Endothelial cell of umbilical vein (primary cell): Measurements from ENCODE around the gene GNG8. TPM values are rescaled to one million over a fixed set of nuclear protein-coding genes. Genes with fewer than 3 reads are reported as not detected.

Experiments
- BruUV-seq: library from RNA; stranded (reverse); fragments of 400-500 nt; replicated peaks from 2 replicates; lab custom pipeline; 2021; lab: Mats Ljungman, UMichigan
- CTCF ChIA-PET: fragments of 300-600, 350-600 bp; sonication (Branson Sonifier 250); formaldehyde crosslinking; loops from one replicate; lab custom pipeline; 2021; ENCODE audit warnings: antibody characterized with exemption, inconsistent platforms; lab: Charles Lee
- POLR2A ChIA-PET: fragments of 300-600, 350-600 bp; sonication (Branson Sonifier 250); formaldehyde crosslinking; loops from one replicate; lab custom pipeline; 2021; ENCODE audit warnings: antibody characterized with exemption, inconsistent platforms; lab: Charles Lee
- DNase-seq: peaks from one replicate; pipeline ENCODE4 v3.0.0-alpha.2; 2011; ENCODE audit warnings: low read depth, low spot score
- FAIRE-seq: peaks from 2 replicates; lab custom pipeline; 2011; peaks lifted over from hg19 to GRCh38; lab: Jason Lieb, UNC
- H2AFZ ChIP-seq: 2 replicates; pipeline ENCODE4 v1.6.0; 2012; ENCODE audit warnings: low read depth, low read length, control low read depth, inconsistent platforms
- H3K27ac ChIP-seq: 2 replicates; pipeline ENCODE4 v1.5.1; 2011; ENCODE audit warnings: low read depth, mild to moderate bottlenecking, control low read depth, low read length, moderate library complexity; ENCODE audit not compliant: insufficient read depth
- H3K27me3 ChIP-seq, 2 experiments: 2 replicates each; pipeline versions ENCODE4 v1.6.0 to v1.6.1; 2011; ENCODE audit warnings: low read length in 2 of 2, mixed read lengths in 1 of 2; ENCODE audit not compliant: control insufficient read depth in 2 of 2, insufficient read depth in 2 of 2
- H3K36me3 ChIP-seq, 2 experiments: 2 replicates in 1 of 2; 3 replicates in 1 of 2; pipeline ENCODE4 v1.5.1; 2011; ENCODE audit warnings: low read length in 2 of 2, mild to moderate bottlenecking in 1 of 2, moderate library complexity in 1 of 2; ENCODE audit not compliant: control insufficient read depth in 2 of 2, insufficient read depth in 2 of 2; ENCODE audit errors: extremely low read depth in 1 of 2
- H3K4me1 ChIP-seq: 3 replicates; pipeline ENCODE4 v1.5.1; 2011; ENCODE audit warnings: mild to moderate bottlenecking, low read length; ENCODE audit not compliant: control insufficient read depth, insufficient read depth; ENCODE audit errors: extremely low read depth
- H3K4me2 ChIP-seq: 2 replicates; pipeline ENCODE4 v1.6.1; 2011; ENCODE audit warnings: low read length, control low read depth, mixed read lengths; ENCODE audit not compliant: insufficient read depth
- H3K4me3 ChIP-seq, 3 experiments: fragments of 200-600 bp in 1 of 3; sonication (generic), shearing (Covaris generic) in 1 of 3; replicated peaks in 1 of 3; 2 replicates each; pipeline ENCODE4 v1.5.1; 2011 to 2016; ENCODE audit warnings: control low read depth in 3 of 3, low read length in 3 of 3, mild to moderate bottlenecking in 2 of 3, inconsistent platforms in 1 of 3, low read depth in 1 of 3, moderate library complexity in 1 of 3; ENCODE audit not compliant: insufficient read depth in 1 of 3
- H3K79me2 ChIP-seq: 2 replicates; pipeline ENCODE4 v1.6.0; 2012; ENCODE audit warnings: low read length, inconsistent platforms; ENCODE audit not compliant: control insufficient read depth, insufficient read depth
- H3K9ac ChIP-seq: replicated peaks from 2 replicates; pipeline ENCODE3; 2011; ENCODE audit warnings: low read length, control low read depth; ENCODE audit not compliant: insufficient read depth; ENCODE audit errors: extremely low read depth
- H3K9me1 ChIP-seq: replicated peaks from 3 replicates; pipeline ENCODE4 v1.6.0; 2011; ENCODE audit warnings: mild to moderate bottlenecking, low read length; ENCODE audit not compliant: control insufficient read depth, insufficient read depth; ENCODE audit errors: extremely low read depth
- H3K9me3 ChIP-seq: replicated peaks from 2 replicates; pipeline ENCODE4 v1.5.1; 2012; ENCODE audit warnings: low read length, inconsistent platforms; ENCODE audit not compliant: control insufficient read depth, insufficient read depth
- H4K20me1 ChIP-seq: replicated peaks from 2 replicates; pipeline ENCODE3; 2011; ENCODE audit warnings: mild to moderate bottlenecking, low read length; ENCODE audit not compliant: control insufficient read depth, insufficient read depth; ENCODE audit errors: extremely low read depth
- CTCF ChIP-seq, 2 donors: IDR thresholded peaks; 1 replicate in 1 of 2; 2 replicates in 1 of 2; pipeline ENCODE4 v1.5.1; 2011; ENCODE audit warnings: low read length in 2 of 2, mild to moderate bottlenecking in 2 of 2, moderate library complexity in 2 of 2, control low read depth in 1 of 2, inconsistent platforms in 1 of 2, low read depth in 1 of 2; ENCODE audit not compliant: insufficient read depth in 1 of 2; ENCODE audit errors: extremely low read depth in 1 of 2
- EZH2 ChIP-seq: IDR thresholded peaks from 2 replicates; pipeline ENCODE4 v1.6.1; 2012; ENCODE audit warnings: borderline replicate concordance, low read depth, mild to moderate bottlenecking, moderate library complexity, low read length, inconsistent platforms; ENCODE audit not compliant: severe bottlenecking
- FOS ChIP-seq: IDR thresholded peaks from 2 replicates; pipeline ENCODE4 v1.6.1; 2011; ENCODE audit warnings: mild to moderate bottlenecking, low read length, moderate library complexity, borderline replicate concordance; ENCODE audit not compliant: insufficient read depth
- GATA2 ChIP-seq: IDR thresholded peaks from 2 replicates; pipeline ENCODE4 v1.7.0; 2011; ENCODE audit warnings: low read depth, mild to moderate bottlenecking, moderate library complexity, mixed read lengths, low read length; ENCODE audit not compliant: insufficient read length, insufficient read depth
- JUN ChIP-seq: IDR thresholded peaks from 2 replicates; pipeline ENCODE4 v1.6.1; 2011; ENCODE audit warnings: borderline replicate concordance, low read depth; ENCODE audit not compliant: insufficient read length, insufficient read depth
- MAX ChIP-seq: IDR thresholded peaks from 2 replicates; pipeline ENCODE4 v1.6.1; 2011; ENCODE audit not compliant: insufficient read depth, insufficient read length
- MYC ChIP-seq: IDR thresholded peaks from one replicate; pipeline ENCODE4 v1.6.1; 2011; ENCODE audit warnings: mild to moderate bottlenecking, low read depth, low read length
- POLR2A ChIP-seq: IDR thresholded peaks from 2 replicates; pipeline ENCODE4 v1.6.1; 2012; ENCODE audit warnings: low read depth, mild to moderate bottlenecking, control low read depth, low read length
- POLR2AphosphoS5 ChIP-seq: IDR thresholded peaks from 2 replicates; pipeline ENCODE4 v1.6.1; 2012; ENCODE audit warnings: low read depth, mild to moderate bottlenecking, control low read depth, low read length, moderate library complexity; ENCODE audit not compliant: insufficient read depth
- dilution Hi-C: fragments of 300-500 bp; cut with MboI; formaldehyde crosslinking; loops from one replicate; pipeline ENCODE4 v1.15.0; 2019; ENCODE audit warnings: low sequenced_read_pairs; ENCODE audit not compliant: extremely low pct_ligation_motif_present
- intact Hi-C: fragments of 100-400 bp; cut with micrococcal nuclease; formaldehyde crosslinking; loops from one replicate; pipeline ENCODE4 v1.10.0; 2022
- polyA plus RNA-seq, 4 experiments: library from polyadenylated mRNA; depleted of rRNA in 3 of 4; stranded (reverse) in 3 of 4; unstranded in 1 of 4; fragments of >200 nt; gene quantifications; 2 replicates each; pipeline versions ENCODE4 v1.2.1 to v1.2.3, GENCODE V29; 2011 to 2012; ENCODE audit warnings: missing spikeins in 1 of 4
- total RNA-seq: library from RNA; stranded (reverse); gene quantifications from 2 replicates; pipeline ENCODE4 v1.2.3, GENCODE V29; 2021

Gene GNG8
- total and polyA plus RNA-seq, 2 donors (not counting 3 experiments of a cell fraction or from before 2014, with no cell fraction given), result not detected

GRCh38 chr19:46596008-46596407, 40.0 kb downstream of the GNG8 start:
- no TSS peak for BruUV-seq
- no peak for FAIRE-seq
- H3K9me1 ChIP-seq, result no peaks in the 10 kb centered on the region
- no peak overlapping the region for H3K27ac ChIP-seq
- H3K79me2 ChIP-seq, result no peaks in the 10 kb centered on the region
- no peak overlapping the region for H3K4me2 ChIP-seq
- H3K36me3 ChIP-seq, result no peaks in the 10 kb centered on the region
- no peaks in the 10 kb centered on the region for H3K4me1 ChIP-seq
- no peaks in the 10 kb centered on the region for H4K20me1 ChIP-seq
- DNase-seq, result no peak
- peaks cover 0 to 3% of the 10 kb centered on the region in 2 experiments for H3K27me3 ChIP-seq
- H2AFZ ChIP-seq, result no peak overlapping the region
- no peak overlapping the region for H3K9ac ChIP-seq
- no peak overlapping the region for H3K4me3 ChIP-seq
- intact Hi-C loops, result no loop called here
- TF ChIP-seq FOS (no peak), POLR2A (no peak), MYC (no peak), JUN (no peak), POLR2AphosphoS5 (no peak), CTCF (IDR thresholded peaks at IDR 0.05; ENCODE audit: extremely low read depth in 1 of 2, insufficient read depth in 1 of 2, low read depth in 1 of 2, low read length in 2 of 2) (no peak), EZH2 (no peak), GATA2 (no peak), MAX (no peak)
- ChIA-PET CTCF (interaction anchor here (0.6 to 1.6 kb wide), 4 partner anchors 10 to 66 kb away, joined by 3 read pairs; no protein-coding TSS in a partner anchor), POLR2A (no interaction called here)
- H3K9me3 ChIP-seq, result no peaks in the 10 kb centered on the region
- dilution Hi-C loops, result no loop called here
